HG03196 (cell line): Measurements from ENCODE around the gene TTLL11.

Experiments used
- ATAC-seq: cut with Tn5 transposase; IDR thresholded peaks from one replicate; pipeline ENCODE4 v1.9.1; 2021; ENCODE audit not compliant: unreplicated experiment

Gene TTLL11

DNA sequence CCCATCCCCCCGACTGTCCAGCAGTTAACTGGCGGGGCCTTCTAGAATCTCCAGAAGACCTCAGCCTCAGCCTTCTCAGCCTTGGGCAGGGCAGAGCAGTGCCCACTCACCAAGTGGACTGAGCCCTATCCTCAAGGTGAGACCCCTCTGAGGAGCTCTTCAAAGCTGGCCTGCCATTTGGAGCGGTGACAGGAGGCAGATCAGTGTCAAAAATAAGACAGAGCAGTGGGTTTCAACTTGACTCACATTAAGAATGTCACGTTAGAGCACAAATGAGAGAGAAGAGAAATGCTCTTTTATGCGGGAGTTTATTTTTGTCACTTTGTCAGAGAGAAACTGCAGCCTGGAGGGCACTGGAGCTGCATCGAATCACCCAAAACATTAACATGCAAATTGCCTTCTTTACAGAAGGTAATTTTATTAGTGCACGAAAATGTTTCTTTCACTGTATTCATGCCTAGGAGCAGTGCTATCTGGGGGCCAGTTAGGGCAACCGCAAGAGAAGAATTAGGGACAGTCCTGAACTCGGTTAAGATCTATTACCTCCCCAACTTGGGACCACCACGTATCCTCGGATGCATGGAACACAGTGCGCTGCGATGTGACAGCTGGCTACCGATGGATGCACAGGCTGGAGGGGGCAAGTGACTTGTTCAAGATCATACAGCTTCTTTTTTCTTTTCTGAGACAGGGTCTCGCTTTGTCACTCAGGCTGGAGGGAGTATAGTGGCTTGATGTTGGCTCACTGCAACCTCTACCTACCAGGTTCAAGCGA is 253.2 kb downstream of the TTLL11 start:
- ATAC-seq, result no peak

DNA sequence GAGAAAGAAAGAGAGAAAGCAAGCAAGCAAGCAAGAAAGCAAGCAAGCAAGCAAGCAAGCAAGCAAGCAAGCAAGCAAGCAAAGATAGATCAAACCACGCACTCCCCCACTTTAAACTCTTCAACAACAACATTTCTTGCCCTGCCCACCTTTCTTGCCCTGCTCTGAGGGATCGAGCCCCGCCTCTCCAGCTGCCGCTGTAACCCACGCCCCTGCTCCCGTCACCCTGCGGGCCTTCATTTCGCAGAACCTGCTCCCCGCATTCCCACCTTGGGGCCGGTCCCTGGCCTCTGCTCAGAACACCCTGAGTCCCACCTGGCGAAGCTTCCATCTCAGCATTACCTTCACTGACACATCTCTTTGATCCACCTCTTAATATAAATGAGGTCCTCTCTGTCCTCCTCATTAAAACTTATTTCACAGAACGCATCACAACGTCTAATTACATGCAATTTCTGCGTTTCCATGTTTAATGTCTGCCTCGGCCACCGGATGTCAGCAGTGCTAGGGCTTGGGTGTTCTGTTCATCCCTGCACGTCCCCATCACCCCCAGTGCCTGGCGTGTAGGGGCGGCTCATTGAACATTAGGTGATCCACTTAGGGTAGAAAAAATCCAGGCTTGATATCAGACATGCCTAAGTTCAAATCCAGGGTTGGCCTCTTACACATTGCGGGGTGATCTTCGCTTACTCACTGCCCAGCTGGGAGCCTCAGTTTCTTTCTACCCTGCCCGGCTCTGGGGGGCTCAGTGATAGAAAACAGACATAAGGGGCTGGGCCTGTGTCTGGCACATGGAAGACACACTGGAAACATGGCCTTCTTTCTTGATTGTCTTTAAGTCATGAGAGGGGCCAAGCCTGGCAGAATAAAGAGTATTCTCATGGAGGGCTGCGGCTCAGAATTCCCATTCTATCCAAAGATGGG is 254.1 kb downstream of the TTLL11 start:
- no peak for ATAC-seq

DNA sequence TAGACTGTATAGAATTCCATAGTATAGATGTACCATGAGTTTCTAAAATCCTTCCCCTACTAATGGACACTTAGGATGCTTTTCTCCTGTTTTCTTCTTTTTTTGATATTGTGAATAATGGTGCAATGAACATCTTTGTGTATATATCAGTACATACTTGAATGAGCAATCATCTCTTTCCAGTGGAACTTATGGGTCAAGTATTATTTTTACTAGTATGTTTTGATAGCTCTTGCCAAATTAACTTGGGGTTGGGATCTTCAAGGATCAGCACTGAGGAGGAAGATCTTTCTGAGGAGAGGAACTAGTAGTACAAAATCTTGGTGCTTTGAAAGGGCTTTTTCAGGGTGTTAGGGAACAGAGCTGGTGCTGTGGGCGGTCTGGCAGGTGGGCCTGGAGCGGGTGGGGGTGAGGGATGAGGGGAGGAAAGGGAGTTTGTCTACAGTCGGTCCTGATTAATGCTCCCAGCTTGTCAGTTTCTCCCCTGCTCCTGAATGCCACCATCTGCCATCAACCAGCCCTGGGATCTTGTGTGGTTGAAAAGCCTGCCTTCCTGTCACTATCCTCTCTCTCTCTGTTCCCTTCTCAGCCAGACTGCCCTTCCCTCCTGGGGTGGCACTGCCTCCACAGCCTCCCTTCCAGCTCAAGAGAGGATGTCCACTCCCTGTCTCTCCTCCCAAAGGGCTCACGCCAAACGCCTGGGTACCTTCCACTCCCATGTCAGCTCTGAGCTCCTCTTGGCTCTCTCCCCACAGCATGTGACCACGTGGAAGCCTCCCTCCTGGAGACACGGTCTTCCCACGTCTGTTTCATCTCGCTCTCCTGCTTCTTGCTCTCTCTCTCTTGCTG is 255.8 kb downstream of the TTLL11 start:
- no peak for ATAC-seq

DNA sequence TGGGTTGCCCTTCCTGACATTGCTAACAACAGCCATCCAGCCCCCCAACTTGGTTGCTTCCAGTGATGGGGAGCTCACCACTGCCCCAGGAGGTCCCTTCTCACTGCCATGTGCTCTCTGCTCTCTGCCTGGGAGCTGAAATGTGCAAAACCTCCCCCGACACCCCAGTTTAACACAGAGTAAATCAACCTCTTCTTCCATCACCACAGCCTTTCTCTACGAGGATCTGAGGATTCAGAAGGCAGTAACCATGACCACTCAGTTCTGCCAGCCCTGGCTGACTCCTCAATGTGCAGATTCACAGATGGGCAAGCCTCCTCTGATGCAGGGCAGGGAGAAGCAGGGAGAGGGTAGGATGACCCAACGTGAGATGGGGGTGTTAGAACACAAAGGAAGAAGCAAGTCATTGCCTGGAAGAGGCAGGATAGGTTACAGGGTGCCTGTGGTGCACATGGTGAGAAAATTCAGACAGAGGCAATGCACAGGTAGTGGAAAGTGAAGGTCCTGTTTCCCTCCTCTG is 256.7 kb downstream of the TTLL11 start:
- ATAC-seq, result no peak

DNA sequence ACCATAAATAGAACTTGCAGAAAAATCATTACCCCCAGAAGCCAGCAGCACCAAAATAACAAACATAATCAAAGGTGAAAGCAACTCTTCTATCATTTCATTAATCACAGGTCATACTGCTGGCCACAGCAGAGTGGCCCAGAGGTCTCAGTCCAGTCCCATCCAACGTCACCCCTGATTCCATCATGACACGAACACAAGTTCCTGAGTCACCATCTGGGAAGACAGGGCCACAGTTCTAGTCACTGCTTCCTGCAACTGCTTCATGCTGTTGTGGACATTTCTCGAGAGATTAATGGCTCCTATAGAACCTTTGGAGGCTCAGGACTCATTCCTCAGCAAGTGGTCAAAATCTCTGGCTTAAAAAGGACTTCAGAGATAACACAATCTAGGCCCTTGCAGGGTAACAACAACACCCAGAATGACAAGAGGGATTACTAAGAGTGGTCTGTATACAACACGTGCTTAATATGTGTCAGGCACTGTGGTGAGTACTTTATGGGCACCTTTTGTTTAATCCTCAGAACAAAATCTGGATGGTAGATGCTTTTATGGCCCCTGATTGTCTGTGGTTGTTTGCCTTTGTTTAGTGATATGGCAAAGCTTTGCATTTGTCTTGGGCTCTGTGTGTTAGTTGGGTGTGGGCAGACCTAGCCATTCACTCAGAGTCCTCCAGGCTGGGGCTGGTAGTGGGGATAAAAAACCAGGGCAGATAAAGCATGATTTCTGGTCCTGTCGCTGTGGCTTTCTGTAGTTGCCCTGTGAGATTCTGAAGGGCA is 257.3 kb downstream of the TTLL11 start:
- ATAC-seq, result no peak

DNA sequence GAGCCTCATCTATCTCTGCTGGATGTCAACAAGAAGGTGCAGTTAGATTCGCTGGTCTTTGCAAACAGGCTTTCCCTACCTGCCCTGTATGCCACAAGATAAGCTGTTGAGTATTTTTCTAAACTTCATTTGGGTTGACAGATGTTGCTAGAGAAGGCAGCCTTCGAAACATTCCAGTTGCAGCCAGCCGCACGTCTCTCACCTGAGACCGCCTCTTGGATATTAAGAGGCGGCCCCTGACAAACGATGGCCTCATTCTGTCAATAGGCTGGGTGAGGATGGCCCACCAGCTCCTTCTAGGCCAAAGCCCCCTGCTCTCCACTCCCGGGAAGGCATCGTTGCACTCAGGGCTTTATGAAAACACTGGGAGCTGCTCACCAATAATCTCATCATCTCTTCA is 260.0 kb downstream of the TTLL11 start:
- ATAC-seq, result no peak

DNA sequence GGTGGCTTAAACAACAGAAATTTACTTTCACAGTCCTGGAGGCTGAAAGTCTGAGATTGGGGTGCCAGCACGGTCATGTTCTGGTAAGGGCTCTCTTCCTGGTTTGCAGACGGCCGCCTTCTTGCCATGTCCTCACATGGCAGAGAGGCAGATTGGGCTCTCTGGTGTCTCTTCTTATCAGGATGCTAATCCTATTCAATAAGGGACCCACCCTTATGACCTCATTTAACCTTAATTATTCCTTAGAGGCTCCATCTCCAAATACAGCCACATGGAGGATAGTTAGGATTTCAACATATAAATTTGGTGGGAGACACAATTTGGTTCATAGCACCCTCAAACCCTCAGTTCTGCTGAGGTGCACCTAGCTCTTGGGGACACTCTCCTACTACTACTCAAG is 261.2 kb downstream of the TTLL11 start:
- ATAC-seq, result no peak

DNA sequence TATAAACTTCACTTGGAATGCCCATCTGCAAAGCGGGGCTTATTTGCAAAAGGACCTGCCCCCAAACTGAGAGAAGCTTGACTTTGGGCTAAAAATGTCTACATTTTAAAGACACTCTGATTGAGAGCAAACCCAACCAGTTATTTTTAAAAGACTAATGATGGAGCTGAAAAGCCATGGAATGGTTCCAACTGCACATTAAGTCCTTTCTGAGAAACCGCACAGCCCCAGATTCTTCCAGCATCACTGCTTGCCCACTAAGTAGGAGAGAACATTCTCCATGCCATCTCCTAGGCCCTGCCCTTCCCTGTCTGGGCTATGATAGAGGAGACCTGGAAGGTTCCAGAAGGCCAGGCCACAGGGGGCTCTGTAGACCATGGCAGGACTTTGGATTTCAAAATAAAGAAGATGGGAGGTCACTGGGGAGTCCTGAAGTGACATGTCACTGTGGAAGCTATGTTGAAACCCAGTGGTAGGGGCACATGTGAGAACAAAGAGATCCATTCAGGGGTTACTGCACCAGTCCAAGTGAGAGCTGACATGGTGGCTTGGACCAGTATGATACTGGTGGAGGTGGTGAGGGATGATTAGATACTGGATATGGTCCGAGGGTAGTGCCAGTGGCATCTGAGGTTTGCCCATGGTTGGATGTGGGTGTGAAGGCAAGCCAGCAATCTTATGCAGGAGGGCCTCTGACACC is 262.5 kb downstream of the TTLL11 start:
- no peak for ATAC-seq

DNA sequence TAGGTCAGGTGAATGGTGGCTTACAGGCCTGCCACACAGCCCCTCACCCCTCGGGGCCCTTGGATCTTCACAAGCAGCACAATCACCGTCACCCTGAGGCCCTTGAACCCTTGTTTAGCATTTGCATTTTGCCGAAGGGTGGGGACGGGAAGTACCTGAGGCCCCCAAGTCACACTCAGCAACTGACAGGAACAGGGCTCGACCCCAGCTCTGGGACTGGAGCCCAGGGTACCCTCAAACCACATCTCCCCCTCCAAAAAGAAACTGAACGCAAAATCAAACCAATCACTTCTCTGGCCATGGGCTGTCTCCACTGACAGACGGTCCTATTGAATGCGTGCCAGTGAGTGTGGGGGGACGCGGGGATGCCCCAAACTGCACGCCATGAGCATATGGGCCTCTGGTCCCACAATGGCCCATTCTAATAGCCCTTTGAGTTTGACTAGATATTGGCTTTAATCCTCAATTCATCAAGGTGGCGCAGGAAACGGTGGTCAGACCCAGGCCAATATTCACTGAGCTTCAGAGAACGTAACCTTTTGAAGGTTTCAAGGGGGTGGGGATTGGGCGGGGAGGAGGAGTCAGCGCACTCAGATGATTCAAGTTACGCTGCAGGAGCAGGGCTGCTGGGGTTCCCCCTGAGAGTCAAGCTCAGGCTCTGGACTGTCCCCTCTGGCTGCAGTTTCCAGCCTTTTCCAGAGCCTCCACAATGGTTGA is 265.7 kb downstream of the TTLL11 start:
- ATAC-seq, result no peak

DNA sequence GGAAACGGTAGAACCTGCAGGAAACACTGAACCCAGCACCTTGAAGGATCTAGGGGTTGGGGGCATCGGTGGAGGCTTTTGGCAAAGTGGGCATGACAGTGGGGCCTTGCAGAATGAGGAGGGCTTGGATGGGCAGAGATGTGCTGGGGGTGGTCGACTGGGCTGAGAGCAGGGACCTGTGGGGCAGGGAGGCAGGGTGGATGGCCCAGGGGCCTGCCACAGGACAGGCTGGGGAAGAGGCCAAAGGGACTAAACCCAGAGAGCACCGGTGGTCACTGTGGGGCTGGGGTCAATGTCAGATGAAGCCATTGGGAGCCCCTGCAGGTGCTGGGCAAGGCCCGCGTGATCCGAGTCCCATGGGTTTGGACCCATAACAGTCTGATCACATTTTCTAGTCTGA is 266.4 kb downstream of the TTLL11 start:
- ATAC-seq, result no peak

DNA sequence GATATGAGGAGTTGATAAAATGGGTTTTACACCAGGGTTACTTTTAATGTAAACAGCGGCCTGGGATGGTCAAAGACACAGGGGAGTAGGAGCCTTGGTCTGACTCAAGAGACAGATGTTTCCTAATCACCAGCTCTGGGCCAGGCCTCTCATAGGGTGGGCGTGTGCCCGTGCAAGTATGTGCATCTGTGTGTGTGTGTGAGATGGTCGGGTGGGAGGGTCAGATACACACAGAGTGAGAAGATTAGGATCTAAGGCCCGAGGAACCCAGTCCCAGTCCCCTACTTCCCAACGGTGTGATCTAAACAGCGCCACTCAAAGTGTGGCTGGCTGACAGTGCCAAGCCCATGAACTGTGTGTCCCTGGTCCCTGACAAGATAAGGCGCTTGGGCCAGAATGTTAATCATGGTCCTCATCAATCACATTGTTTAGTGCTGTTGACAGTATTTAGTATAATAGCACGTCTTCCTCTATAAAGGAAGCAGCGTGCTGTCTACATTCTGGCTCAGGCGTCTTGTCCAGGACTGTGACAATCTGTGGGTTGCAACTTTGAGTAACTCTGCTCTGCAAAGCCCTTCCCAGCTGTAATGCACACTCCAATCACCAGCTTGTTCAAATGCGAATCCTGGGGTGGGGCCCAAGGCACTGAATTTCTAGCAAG is 267.9 kb downstream of the TTLL11 start:
- ATAC-seq, result no peak

DNA sequence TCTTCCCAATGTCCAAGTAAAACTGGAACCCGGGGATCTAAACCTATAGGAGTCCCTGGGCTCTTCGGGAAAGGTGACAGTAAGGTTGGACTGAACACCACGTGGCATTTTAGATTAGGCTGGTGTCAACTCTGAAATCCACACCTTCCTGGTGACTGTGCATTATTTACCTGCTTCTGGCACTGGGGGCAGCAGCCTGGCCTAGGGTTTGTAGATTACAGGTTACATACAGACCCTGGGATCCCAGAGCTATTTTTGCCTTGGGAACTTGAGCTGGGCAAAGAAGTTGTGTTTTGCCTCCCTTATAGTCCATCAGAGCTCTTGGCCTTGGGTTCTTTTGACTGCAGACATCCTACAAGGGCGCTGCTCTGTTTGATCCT is 268.5 kb downstream of the TTLL11 start:
- ATAC-seq, result no peak

DNA sequence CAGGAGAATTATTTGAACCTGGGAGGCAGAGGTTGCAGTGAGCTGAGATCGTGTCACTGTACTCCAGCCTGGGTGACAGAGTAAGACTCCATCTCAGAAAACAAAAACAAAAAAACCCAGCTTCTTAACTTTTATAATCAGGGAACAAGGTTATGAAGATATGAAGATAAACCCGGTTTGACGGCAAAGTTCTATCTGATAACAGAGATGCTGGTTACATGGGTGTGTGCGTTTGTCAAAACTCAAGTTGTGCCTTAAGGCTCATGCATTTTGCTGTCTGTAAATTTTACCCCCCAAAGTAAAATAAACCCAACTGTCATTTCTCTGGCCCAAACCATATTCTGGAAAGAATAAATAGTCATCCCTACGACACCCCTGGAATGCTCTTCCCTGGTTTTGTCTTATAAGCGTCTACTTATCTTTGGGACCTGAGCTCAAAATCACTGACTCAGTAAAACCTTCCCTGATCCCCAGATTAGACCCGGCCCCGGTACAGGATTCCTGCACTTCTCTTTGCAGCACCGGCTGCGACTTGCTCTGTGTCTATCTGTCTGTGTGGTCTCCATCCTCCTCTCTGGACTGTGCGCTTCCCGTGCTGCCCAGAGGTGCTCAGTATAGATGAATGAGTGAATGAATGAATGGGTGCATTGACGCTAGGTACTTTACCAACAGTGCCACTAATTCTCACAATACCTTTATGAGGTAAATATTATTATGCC is 269.5 kb downstream of the TTLL11 start:
- no peak for ATAC-seq

DNA sequence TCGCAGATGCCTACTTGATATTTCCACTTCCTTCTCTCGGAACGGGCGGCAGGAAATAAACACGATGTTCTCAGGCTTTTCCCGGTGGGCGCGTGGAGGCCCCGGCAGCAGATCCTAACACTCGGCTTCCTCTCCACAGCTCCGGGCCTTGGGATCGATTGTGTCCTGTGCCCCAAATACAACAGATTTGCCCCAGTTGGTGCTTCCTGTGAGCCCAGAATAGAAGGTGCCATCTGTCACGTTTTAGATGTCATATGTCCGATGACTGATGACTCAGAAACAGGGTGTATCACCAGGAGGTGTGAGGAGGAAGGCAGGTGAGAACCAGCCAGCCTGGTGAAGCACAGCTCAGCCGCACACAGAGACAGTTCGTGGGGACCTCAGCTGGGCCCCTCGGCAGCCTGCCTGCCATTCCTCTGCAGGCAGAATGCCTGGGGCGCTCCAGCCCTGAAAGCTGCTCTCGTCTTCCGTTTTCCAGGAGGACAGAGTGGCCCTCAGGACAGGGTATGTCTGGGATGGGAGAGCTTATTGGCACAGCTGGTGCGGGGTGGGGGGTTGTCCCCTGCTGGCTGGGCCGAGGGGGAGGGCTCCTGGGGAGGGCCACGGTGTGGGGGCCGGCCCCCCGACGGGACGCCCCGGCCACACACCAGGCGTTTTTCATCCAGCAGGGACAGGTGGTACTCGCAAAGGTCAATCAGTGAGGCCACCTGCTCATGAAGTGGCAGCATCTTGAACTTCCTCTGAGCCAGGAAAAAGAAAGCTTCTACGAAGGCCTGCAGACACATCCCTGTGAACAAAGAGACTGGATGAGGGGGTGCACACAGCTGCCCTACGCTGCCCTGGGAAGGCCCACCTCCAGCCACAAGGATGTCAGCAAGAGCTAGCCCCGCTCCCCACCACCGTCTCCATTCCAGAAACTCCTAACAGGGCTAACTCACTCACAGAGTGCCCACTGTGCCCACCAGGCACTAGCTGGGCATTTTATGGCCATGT is 270.7 kb downstream of the TTLL11 start:
- no peak for ATAC-seq

DNA sequence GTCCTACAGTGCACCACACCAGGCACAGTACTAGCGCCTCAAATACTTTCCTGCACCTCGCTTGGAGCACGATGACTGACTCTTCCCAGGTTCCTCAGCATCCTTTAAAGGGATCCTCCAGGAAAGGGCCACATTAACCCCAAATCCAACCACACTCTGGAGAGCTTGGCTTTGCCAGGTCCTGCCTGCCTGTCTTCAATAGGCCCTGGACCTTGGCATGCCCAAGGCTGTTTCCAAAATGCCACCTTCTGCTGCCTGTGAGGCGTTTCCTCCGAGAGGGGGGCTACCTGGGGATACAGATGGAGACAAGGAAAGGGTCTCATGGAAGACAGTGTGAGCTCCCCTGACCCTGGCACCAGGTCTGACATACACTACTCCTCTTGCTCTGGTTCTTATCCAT is 271.8 kb downstream of the TTLL11 start:
- ATAC-seq, result no peak

DNA sequence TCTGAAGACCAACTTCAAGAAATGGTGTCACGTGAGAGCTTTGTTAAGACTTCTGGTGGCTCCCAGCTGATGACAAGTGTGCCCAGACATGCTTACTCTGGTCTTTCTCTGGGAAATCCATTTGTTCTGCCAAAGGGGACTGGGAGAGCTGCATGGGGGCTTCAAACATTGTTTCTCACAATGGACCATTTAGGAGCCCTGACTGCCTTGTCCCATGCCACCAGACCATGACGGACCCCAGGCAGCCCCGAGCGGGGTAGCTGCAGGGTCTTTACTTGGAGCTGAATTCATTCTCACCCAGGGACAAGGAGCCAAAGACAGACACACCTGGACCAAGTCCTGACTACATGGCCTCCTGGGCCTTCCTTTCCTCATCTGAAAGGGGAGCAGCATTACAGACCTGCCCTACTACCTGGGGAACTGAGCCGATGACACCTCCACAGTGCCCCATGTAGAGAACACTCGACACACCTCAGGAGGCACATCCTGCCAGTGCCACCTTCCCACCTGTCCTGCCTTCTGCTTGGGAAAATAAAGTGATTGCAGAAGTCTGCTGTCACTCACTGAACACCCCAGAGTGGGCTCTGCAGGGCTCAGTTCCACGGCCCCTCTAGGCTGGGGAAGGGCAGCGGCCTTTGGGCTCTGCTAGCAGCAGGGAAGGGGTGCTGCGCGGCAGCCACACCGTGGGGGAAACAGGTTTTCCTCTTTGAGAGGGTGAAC is 272.7 kb downstream of the TTLL11 start:
- no peak for ATAC-seq
